Upper lobe of left lung (tissue), 6 donors: Measurements from ENCODE around the gene COASY. TPM values are rescaled to one million over a fixed set of nuclear protein-coding genes. Genes with fewer than 3 reads are reported as not detected.
A peak's percentile ranks its signal among the peaks of the same experiment; 100 is the strongest.
"Not testable (repeated sequence)": the region's sequence is repeated elsewhere in the genome, so short reads cannot be mapped to it uniquely, and the experiment has no call there.

Experiments
- ATAC-seq, 2 donors: fragments of 200-7000 bp; cut with Tn5 transposase; one replicate each; pipeline ENCODE4 v1.9.1; 2022; ENCODE audit warnings: mild to moderate bottlenecking in 2 of 2, moderate library complexity in 2 of 2; ENCODE audit not compliant: low FRiP score in 2 of 2
- DNase-seq, 2 donors: peaks; one replicate each; pipeline ENCODE4 v3.0.0-alpha.2; 2019 to 2020
- H3K27ac ChIP-seq, 4 donors: fragments of 200-600 bp; sonication (generic); one replicate each; pipeline ENCODE4 v1.5.1; 2016 to 2019
- H3K27me3 ChIP-seq, 4 donors: fragments of 200-600 bp; sonication (generic); one replicate each; pipeline ENCODE4 v1.5.1; 2017 to 2019
- H3K36me3 ChIP-seq, 4 donors: fragments of 200-600 bp; sonication (generic); one replicate each; pipeline ENCODE4 v1.5.1; 2016 to 2019
- H3K4me1 ChIP-seq, 4 donors: fragments of 200-600 bp; sonication (generic); one replicate each; pipeline ENCODE4 v1.5.1; 2018 to 2019
- H3K4me3 ChIP-seq, 4 donors: fragments of 200-600 bp; sonication (generic); one replicate each; pipeline ENCODE4 v1.5.1; 2017 to 2019; ENCODE audit warnings: mild to moderate bottlenecking in 2 of 4, moderate library complexity in 1 of 4
- H3K9me3 ChIP-seq, 4 donors: fragments of 200-600 bp; sonication (generic); one replicate each; pipeline ENCODE4 v1.5.1; 2018 to 2019
- CTCF ChIP-seq, 6 experiments: fragments of 450-650 bp in 4 of 6; fragments of 200-600 bp in 2 of 6; sonication (generic) in 2 of 6; IDR thresholded peaks; one replicate each; pipeline ENCODE4 v1.5.1; 2016 to 2019; ENCODE audit warnings: antibody characterized with exemption in 6 of 6
- EP300 ChIP-seq, 4 donors: sonication (generic); formaldehyde crosslinking; IDR thresholded peaks; one replicate each; pipeline ENCODE4 v1.5.1; 2017; ENCODE audit warnings: antibody characterized with exemption in 4 of 4, control low read depth in 2 of 4
- POLR2A ChIP-seq, 4 donors: fragments of 450-650 bp; IDR thresholded peaks; one replicate each; pipeline ENCODE4 v1.5.1; 2016 to 2017; ENCODE audit warnings: antibody characterized with exemption in 4 of 4, mild to moderate bottlenecking in 2 of 4
- POLR2AphosphoS5 ChIP-seq, 2 donors: sonication (generic); formaldehyde crosslinking; IDR thresholded peaks; one replicate each; pipeline ENCODE4 v1.5.1; 2017; ENCODE audit warnings: antibody characterized with exemption in 2 of 2
- WGBS, 2 donors: methylation state at CpG; one replicate each; pipeline ENCODE4 v1.1.5; 2017 to 2018; 5-methylcytosine and 5-hydroxymethylcytosine counted together
- total RNA-seq, 6 donors: library from RNA; depleted of rRNA in 4 of 6; stranded (reverse); fragments of >200 nt in 4 of 6; gene quantifications; one replicate each; pipeline versions ENCODE4 v1.1.0 to v1.2.1, GENCODE V29; 2016 to 2021
- donor health status: DM: no; HTN: no; CAD: no; lungs with moderate emphysema.
- donor health status: DM: no; HTN: yes; CAD: no; lungs with severe emphysema.

COASY gene
- total RNA-seq, 6 donors from 2014 or later: 34.7 to 71.1 (median 51.4) TPM

DNA sequence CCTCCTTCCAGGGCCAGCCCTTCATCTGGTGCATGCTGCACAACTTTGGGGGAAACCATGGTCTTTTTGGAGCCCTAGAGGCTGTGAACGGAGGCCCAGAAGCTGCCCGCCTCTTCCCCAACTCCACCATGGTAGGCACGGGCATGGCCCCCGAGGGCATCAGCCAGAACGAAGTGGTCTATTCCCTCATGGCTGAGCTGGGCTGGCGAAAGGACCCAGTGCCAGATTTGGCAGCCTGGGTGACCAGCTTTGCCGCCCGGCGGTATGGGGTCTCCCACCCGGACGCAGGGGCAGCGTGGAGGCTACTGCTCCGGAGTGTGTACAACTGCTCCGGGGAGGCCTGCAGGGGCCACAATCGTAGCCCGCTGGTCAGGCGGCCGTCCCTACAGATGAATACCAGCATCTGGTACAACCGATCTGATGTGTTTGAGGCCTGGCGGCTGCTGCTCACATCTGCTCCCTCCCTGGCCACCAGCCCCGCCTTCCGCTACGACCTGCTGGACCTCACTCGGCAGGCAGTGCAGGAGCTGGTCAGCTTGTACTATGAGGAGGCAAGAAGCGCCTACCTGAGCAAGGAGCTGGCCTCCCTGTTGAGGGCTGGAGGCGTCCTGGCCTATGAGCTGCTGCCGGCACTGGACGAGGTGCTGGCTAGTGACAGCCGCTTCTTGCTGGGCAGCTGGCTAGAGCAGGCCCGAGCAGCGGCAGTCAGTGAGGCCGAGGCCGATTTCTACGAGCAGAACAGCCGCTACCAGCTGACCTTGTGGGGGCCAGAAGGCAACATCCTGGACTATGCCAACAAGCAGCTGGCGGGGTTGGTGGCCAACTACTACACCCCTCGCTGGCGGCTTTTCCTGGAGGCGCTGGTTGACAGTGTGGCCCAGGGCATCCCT lies 18.5 kb upstream of the COASY start:
- TF ChIP-seq POLR2A (IDR thresholded peaks at IDR 0.05) (no peak), POLR2AphosphoS5 (IDR thresholded peaks at IDR 0.05) (no peak), EP300 (IDR thresholded peaks at IDR 0.05) (no peak), CTCF (IDR thresholded peaks at IDR 0.05) (no peak)
- WGBS, 2 donors: 88% methylated on average over 25 of the region's 39 CpGs; no CpG with 5 or more reads in 1 of the 2 donors
- Histone ChIP-seq H3K9me3 (no peaks in the 10 kb centered on the region), H3K36me3 (peaks cover 7 to 63% (median 42%) of the 10 kb centered on the region in 4 donors), H3K27me3 (no peaks in the 10 kb centered on the region), H3K27ac (no peak overlapping the region), H3K4me3 (no peak overlapping the region), H3K4me1 (peaks cover 0 to 9% (median 4%) of the 10 kb centered on the region in 4 donors)
- DNase-seq (no peak), ATAC-seq (no peak)

DNA sequence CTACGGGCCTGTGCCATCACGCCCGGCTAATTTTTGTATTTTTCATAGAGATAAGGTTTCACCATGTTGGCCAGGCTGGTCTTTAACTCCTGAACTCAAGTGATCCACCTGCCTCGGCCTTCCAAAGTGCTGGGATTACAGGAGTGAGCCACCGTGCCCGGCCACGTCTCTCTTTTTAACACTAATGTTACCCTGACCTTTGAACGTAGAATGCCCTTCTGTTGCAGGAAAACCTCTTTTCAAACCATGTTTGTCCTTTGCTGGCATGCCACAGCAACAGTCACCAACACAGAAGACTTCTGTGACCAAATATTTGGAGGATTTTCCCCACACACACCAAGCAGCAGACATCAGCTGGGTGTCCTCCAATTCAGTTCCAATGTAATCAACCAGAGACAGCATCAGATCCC lies 17.1 kb upstream of the COASY start:
- ATAC-seq (no peak), DNase-seq (no peak)
- Histone ChIP-seq H3K4me1 (peaks cover 0 to 14% (median 6%) of the 10 kb centered on the region in 4 donors), H3K27me3 (no peaks in the 10 kb centered on the region), H3K36me3 (peaks cover 7 to 49% (median 31%) of the 10 kb centered on the region in 4 donors), H3K27ac (no peak overlapping the region), H3K4me3 (no peak overlapping the region), H3K9me3 (no peaks in the 10 kb centered on the region)
- WGBS, 2 donors: 77 to 79% methylated on average over 8 of the region's 8 CpGs
- TF ChIP-seq POLR2A (IDR thresholded peaks at IDR 0.05) (no peak), CTCF (IDR thresholded peaks at IDR 0.05) (no peak), EP300 (IDR thresholded peaks at IDR 0.05) (no peak), POLR2AphosphoS5 (IDR thresholded peaks at IDR 0.05) (no peak)

GRCh38 chr17:42545755-42546505 lies 16.0 kb upstream of the COASY start:
- H3K4me3 ChIP-seq, H3K9me3 ChIP-seq, DNase-seq, H3K27me3 ChIP-seq, H3K27ac ChIP-seq, ATAC-seq: not testable (repeated sequence)
- WGBS, 2 donors: 89 to 96% methylated on average over 9 of the region's 9 CpGs
- Histone ChIP-seq H3K36me3 (peaks cover 7 to 45% (median 26%) of the 10 kb centered on the region in 4 donors), H3K4me1 (peaks cover 0 to 14% (median 6%) of the 10 kb centered on the region in 4 donors)

DNA sequence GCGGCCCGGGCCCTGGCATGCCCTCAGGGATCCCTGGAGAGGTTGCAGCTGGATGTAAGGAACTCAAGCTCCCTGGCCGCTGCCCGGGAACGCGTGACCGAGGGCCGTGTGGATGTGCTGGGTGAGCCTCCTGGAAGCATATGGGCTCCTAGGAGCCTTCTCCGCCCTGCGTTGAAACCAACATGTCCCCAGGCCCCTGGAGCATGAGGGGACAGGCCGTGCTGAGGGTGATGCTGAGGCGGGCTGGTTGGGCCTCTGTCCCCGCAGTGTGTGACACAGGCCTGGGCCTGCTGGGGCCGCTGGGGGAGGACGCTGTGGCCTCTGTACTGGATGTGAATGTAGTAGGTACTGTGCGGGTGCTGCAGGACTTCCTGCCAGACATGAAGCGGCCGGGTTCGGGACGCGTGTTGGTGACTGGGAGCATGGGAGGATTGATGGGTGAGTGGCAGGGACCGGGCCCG lies 14.9 kb upstream of the COASY start:
- Histone ChIP-seq H3K27me3 (no peaks in the 10 kb centered on the region), H3K4me1 (peaks cover 0 to 14% (median 6%) of the 10 kb centered on the region in 4 donors), H3K36me3 (peaks cover 7 to 34% (median 20%) of the 10 kb centered on the region in 4 donors), H3K9me3 (no peaks in the 10 kb centered on the region), H3K4me3 (no peak overlapping the region), H3K27ac (no peak overlapping the region)
- 92 to 94% methylated on average over 8 to 23 of the region's 23 CpGs for WGBS, 2 donors
- TF ChIP-seq POLR2A (IDR thresholded peaks at IDR 0.05) (no peak), CTCF (IDR thresholded peaks at IDR 0.05) (no peak), POLR2AphosphoS5 (IDR thresholded peaks at IDR 0.05) (no peak), EP300 (IDR thresholded peaks at IDR 0.05) (no peak)
- ATAC-seq (peak in 1 of 2 donors; percentile 6), DNase-seq (peak in 1 of 2 donors; percentile 82)

- Histone ChIP-seq H3K36me3 (peaks cover 7 to 29% (median 15%) of the 10 kb centered on the region in 4 donors), H3K4me3 (peak overlapping the region in 1 of 4 donors; percentile 48), H3K27ac (no peak overlapping the region), H3K27me3 (no peaks in the 10 kb centered on the region), H3K9me3 (no peaks in the 10 kb centered on the region), H3K4me1 (peaks cover 0 to 19% (median 6%) of the 10 kb centered on the region in 4 donors)
- 91% methylated on average over 11 of the region's 14 CpGs; no CpG with 5 or more reads in 1 of the 2 donors for WGBS, 2 donors
- no peak for DNase-seq
- ATAC-seq: no peak
- TF ChIP-seq EP300 (IDR thresholded peaks at IDR 0.05): no peak
- TF ChIP-seq POLR2A (IDR thresholded peaks at IDR 0.05): peak in 1 of 4 donors; percentile 16
Measured at GRCh38 chr17:42547698-42548069, 14.3 kb upstream of the COASY start.
